BJ (cell line): ENCODE measurements around the gene F8. TPM values are rescaled to one million over a fixed set of nuclear protein-coding genes. Genes with fewer than 3 reads are reported as not detected.

Source experiments
- CTCF ChIA-PET: fragments of 350-600 bp; formaldehyde crosslinking; extraction: SDS; loops from one replicate; lab custom pipeline; 2021; ENCODE audit warnings: antibody characterized with exemption, inconsistent platforms; lab: Yijun Ruan, JAX
- POLR2A ChIA-PET: fragments of 300-600 bp; sonication (Branson Sonifier 250); formaldehyde crosslinking; extraction: SDS; loops from one replicate; lab custom pipeline; 2021; ENCODE audit warnings: antibody characterized with exemption; lab: Charles Lee
- DNase-seq: peaks from one replicate; pipeline ENCODE4 v3.0.0-alpha.2; 2011; ENCODE audit warnings: low read depth
- H3K27me3 ChIP-seq: 2 replicates; pipeline ENCODE4 v1.6.0; 2011; ENCODE audit warnings: low read length; ENCODE audit not compliant: control insufficient read depth, insufficient read depth
- H3K36me3 ChIP-seq: 2 replicates; pipeline ENCODE4 v1.5.1; 2011; ENCODE audit warnings: low read length; ENCODE audit not compliant: control insufficient read depth, insufficient read depth
- H3K4me3 ChIP-seq: 2 replicates; pipeline ENCODE4 v1.5.1; 2011; ENCODE audit warnings: low read depth, mild to moderate bottlenecking, control low read depth, low read length
- polyA minus RNA-seq: library from RNA; depleted of rRNA, polyadenylated mRNA; stranded (reverse); fragments of >200 nt; gene quantifications from 2 replicates; pipeline ENCODE4 v1.2.3, GENCODE V29; 2011; rRNA and poly(A)+ RNA removed
- polyA plus RNA-seq: library from polyadenylated mRNA; depleted of rRNA; stranded (reverse); fragments of >200 nt; gene quantifications from 2 replicates; pipeline ENCODE4 v1.2.3, GENCODE V29; 2011; rRNA removed
- TF ChIP-seq, protein P1 (sequence below): IDR thresholded peaks from 2 replicates; pipeline ENCODE4 v1.5.1; 2011; ENCODE audit warnings: low read depth, mild to moderate bottlenecking, control low read depth, inconsistent platforms, low read length, moderate library complexity; ENCODE audit not compliant: insufficient read depth

Gene F8
- polyA plus RNA-seq (2.7 and 3.4 TPM in 2 replicates), polyA minus RNA-seq (0.62 and 0.85 TPM in 2 replicates)

DNA sequence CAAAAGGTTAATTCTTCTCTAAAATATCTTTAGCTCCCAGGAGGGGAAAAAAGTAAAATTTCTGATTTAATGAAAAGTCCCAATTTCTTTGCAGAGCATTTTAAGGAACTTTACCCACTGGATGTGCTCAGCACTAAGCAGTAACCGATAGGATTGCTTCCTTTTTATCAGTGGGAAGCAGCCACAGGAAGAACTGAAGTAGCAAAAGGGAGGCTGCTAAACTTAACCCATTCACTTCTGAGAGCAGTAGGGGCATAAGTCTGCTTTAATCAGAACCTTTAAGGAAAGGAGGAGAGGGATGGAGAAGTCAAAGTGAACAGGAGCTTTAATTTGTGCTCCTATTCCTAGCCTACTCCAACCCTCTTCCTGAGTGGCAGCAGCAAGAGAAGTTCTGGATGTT, at the start of gene F8:
TSS of gene F8 (minus strand) at position 139 of the 400 bp plus-strand sequence. CDS start 171 bp downstream, outside the sequence.
- Histone ChIP-seq H3K4me3 (no peak within 1 kb of the TSS), H3K27me3 (no peaks in the 10 kb centered on the region), H3K36me3 (no peaks in the 10 kb centered on the region)
- CTCF ChIA-PET: no interaction called here
- POLR2A ChIA-PET: no interaction called here
- no peak for DNase-seq
- TF ChIP-seq, protein P1, sequence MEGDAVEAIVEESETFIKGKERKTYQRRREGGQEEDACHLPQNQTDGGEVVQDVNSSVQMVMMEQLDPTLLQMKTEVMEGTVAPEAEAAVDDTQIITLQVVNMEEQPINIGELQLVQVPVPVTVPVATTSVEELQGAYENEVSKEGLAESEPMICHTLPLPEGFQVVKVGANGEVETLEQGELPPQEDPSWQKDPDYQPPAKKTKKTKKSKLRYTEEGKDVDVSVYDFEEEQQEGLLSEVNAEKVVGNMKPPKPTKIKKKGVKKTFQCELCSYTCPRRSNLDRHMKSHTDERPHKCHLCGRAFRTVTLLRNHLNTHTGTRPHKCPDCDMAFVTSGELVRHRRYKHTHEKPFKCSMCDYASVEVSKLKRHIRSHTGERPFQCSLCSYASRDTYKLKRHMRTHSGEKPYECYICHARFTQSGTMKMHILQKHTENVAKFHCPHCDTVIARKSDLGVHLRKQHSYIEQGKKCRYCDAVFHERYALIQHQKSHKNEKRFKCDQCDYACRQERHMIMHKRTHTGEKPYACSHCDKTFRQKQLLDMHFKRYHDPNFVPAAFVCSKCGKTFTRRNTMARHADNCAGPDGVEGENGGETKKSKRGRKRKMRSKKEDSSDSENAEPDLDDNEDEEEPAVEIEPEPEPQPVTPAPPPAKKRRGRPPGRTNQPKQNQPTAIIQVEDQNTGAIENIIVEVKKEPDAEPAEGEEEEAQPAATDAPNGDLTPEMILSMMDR: no peak

- Histone ChIP-seq H3K4me3 (peak overlapping the region; percentile 71), H3K27me3 (no peaks in the 10 kb centered on the region), H3K36me3 (no peaks in the 10 kb centered on the region)
- POLR2A ChIA-PET: no interaction called here
- CTCF ChIA-PET: interaction anchor here (1.2 kb wide), 1 partner anchor 23 kb away, joined by 4 read pairs; no protein-coding TSS in a partner anchor
- TF ChIP-seq, protein P1: no peak
- no peak for DNase-seq
These were observed 49.3 kb upstream of the F8 start for GRCh38 chrX:155071694-155072280.

DNA sequence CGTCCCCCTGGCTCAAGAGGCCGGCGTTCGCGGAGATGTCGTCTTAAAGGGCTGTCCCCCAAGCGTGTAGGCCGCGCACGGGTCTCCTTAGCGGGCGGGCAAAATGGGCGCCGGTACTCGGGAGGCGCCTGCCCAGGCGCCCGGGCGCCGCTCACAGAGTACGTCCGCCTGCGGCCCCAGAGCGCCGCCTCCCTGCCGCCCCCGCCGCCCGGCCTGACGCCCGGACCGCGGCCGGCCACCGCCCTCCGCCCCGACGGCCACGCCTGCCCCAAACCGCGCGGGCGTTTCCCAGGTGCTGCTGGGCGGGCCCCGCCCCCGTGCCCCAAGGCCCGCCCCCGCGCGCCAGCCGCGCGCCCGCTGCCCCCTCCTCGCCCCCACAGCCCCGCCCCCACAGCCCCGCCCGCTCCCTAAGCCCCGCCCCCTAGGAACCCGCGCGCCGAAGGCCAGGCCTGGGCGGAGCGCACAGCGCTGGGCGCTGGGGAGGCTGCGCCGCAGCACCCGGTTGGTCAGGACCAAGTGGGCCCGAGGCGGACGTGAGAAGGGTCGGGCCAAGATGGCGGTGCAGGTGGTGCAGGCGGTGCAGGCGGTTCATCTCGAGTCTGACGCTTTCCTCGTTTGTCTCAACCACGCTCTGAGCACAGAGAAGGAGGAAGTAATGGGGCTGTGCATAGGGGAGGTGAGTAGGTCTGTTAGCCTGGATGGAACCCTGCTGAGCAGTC, 48.6 kb upstream of the F8 start, which contains the start of the genes BRCC3, CMC4 and MTCP1:
TSS of gene BRCC3 (plus strand) at position 534 of the 719 bp plus-strand sequence. CDS start at position 554, 20 bp downstream.
TSS of gene CMC4 (minus strand) at position 162 of the 719 bp plus-strand sequence. CDS start 7,113 bp downstream, outside the sequence.
TSS of gene MTCP1 (minus strand) at position 162 of the 719 bp plus-strand sequence. CDS start 5,126 bp downstream, outside the sequence.
- POLR2A ChIA-PET: no interaction called here
- Histone ChIP-seq H3K27me3 (no peaks in the 10 kb centered on the region), H3K36me3 (no peaks in the 10 kb centered on the region), H3K4me3 (peak within 1 kb of the TSS; percentile 71)
- TF ChIP-seq, protein P1: no peak
- CTCF ChIA-PET: interaction anchor here (1.2 kb wide), 1 partner anchor 23 kb away, joined by 4 read pairs; no protein-coding TSS in a partner anchor
- DNase-seq: no peak

DNA sequence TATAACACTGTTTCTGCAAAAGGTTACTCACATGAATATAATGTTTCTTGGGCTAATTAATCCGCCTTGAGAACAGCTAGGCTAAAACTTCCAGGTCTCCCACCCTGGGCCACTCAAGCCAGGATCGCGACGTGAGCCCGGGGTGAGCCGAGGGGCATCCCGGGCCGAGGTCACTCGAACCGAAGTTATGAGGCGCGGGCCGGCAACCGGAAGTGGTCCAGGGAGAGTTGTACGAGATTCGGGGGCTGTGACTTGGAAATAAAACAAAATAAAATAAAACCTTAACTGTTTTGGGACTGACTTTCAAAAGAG, 48.1 kb upstream of the F8 start:
- ChIA-PET CTCF (no interaction called here), POLR2A (no interaction called here)
- Histone ChIP-seq H3K4me3 (peak overlapping the region; percentile 53), H3K27me3 (no peaks in the 10 kb centered on the region), H3K36me3 (no peaks in the 10 kb centered on the region)
- DNase-seq: no peak
- TF ChIP-seq, protein P1: no peak

GRCh38 chrX:155070038-155070437, 47.5 kb upstream of the F8 start:
- H3K36me3 ChIP-seq: no peaks in the 10 kb centered on the region
- TF ChIP-seq, protein P1: no peak
- no peaks in the 10 kb centered on the region for H3K27me3 ChIP-seq
- POLR2A ChIA-PET: no interaction called here
- peak overlapping the region; percentile 53 for H3K4me3 ChIP-seq
- CTCF ChIA-PET: no interaction called here
- DNase-seq: no peak
